ENCODE measurements around the gene ZNF84.

ZNF84 gene

DNA sequence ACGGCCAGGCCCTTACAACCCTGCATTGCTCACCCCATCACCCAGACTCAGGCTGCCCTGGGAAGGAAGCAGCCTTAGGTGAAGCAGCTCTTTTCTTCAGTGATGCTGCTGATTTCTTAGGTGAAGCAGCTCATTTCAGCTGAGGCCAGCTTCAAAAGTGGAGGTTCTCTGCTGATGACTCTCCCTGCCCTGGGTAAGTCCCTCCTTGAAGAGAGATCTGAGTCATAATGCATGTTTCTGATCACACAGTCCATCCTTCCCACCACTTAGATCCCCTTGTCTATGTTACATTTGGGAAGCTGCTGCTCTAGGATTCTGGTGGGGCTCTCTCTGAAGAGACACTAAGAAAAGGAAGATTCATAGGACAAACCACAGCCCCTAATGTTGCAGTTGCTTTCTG is 26.2 kb downstream of the ZNF84 start:
- H3K4me1 ChIP-seq (ENCODE audit: control insufficient read depth, insufficient read depth, low read length, unreplicated experiment): no peaks in the 10 kb centered on the region
- H3K4me3 ChIP-seq (ENCODE audit: low read depth, low read length): no peak overlapping the region
- no peak overlapping the region for H2AFZ ChIP-seq (ENCODE audit: low read length, unreplicated experiment)
- H3K27me3 ChIP-seq (ENCODE audit: insufficient read depth, low read length): no peaks in the 10 kb centered on the region
- peaks cover 46% of the 10 kb centered on the region for H3K36me3 ChIP-seq (ENCODE audit: insufficient read depth, low read length)
- no peak overlapping the region for H3K27ac ChIP-seq (ENCODE audit: low read depth, low read length)
- H3K79me2 ChIP-seq (ENCODE audit: control insufficient read depth, insufficient read depth, low read length, unreplicated experiment): no peaks in the 10 kb centered on the region

DNA sequence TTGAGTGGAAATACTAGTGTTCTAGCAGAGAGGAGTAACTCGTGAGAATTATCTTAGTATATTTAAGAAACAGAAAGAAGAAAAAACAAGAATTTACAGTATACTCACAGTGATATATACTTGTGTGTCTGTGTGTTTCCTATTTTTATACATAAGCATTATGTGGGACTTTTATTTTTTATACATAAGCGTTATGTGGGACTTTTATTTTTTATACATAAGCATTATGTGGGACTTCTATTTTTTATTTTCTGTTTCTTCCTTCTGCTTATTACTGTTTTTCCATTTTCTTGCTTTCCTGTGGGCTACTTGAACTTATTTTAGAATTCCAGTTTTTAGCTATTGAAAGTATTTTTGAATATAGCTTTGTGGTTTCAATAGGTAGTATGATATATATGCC is 36.5 kb downstream of the ZNF84 start:
- no peaks in the 10 kb centered on the region for H3K36me3 ChIP-seq (ENCODE audit: insufficient read depth, low read length)
- H3K4me3 ChIP-seq (ENCODE audit: low read depth, low read length): no peak overlapping the region
- H2AFZ ChIP-seq (ENCODE audit: low read length, unreplicated experiment): no peak overlapping the region
- no peaks in the 10 kb centered on the region for H3K4me1 ChIP-seq (ENCODE audit: control insufficient read depth, insufficient read depth, low read length, unreplicated experiment)
- H3K27ac ChIP-seq (ENCODE audit: low read depth, low read length): no peak overlapping the region
- no peaks in the 10 kb centered on the region for H3K79me2 ChIP-seq (ENCODE audit: control insufficient read depth, insufficient read depth, low read length, unreplicated experiment)
- H3K27me3 ChIP-seq (ENCODE audit: insufficient read depth, low read length): no peaks in the 10 kb centered on the region

DNA sequence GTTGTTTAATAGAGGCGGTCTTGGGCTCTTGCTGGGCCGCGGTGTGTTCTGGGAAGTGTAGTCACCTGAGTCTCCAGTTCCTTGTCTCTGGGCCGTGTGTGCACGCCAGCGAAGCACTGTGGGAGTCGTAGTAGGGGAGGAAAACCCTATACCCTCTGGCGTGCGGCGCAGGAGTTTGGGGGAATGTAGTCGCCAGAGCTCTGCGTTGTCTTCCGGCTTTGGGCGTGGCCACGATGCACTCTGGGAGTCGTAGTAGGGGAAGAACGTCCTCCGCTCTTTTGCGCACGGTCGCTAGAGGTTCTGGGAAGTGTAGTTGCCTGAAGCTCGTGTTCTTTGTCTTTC is 42.7 kb downstream of the ZNF84 start:
- H3K4me3 ChIP-seq (ENCODE audit: low read depth, low read length): peak overlapping the region; percentile 82
- H2AFZ ChIP-seq (ENCODE audit: low read length, unreplicated experiment): peak overlapping the region; percentile 89
- H3K4me1 ChIP-seq (ENCODE audit: control insufficient read depth, insufficient read depth, low read length, unreplicated experiment): peaks cover 5% of the 10 kb centered on the region
- no peaks in the 10 kb centered on the region for H3K27me3 ChIP-seq (ENCODE audit: insufficient read depth, low read length)
- peak overlapping the region; percentile 98 for H3K27ac ChIP-seq (ENCODE audit: low read depth, low read length)
- H3K79me2 ChIP-seq (ENCODE audit: control insufficient read depth, insufficient read depth, low read length, unreplicated experiment): peaks cover 25% of the 10 kb centered on the region
- H3K36me3 ChIP-seq (ENCODE audit: insufficient read depth, low read length): peaks cover 34% of the 10 kb centered on the region

DNA sequence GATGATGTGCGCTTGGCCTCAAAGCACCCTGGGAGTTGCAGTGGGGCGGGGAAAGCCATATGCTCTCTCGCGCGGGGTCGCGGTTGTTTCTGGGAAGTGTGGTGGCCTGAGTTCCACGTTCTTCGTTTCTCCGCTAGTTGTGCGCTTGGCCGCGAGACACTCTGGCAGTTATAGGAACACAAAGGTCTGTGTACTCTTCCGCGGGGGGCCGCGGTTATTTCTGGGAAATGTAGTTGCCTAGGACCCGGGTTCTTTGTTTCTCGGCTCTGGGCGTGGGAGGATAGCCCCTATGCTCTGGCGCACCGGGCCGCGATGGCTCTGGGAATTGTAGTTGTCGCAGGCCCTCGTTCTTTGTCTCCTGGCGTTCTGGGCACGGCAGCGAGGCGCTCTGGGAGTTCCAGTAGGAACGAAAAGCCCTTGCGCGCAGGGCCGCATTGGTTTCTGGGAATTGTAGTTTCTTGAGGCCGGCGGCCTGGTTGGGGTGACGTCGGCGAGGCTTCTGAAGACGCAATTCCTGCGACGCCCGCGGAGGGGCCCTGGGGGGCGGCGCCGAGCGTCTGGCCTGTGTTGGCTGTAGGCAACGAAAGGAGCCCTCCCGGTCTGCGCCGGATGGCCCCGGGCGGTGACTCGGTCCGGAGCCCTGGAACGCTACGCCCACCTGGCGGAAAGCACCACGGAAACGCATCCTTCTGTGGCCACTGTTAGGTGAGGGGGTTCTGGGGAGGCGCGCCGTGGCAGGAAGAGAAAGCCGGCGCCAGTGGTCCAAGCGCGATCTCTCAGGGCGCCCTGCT is 43.3 kb downstream of the ZNF84 start, which contains the start of gene ZNF140:
TSS of gene ZNF140 (plus strand) at position 556 of the 791 bp plus-strand sequence. CDS start 398 bp downstream, outside the sequence.
- Histone ChIP-seq H3K36me3 (ENCODE audit: insufficient read depth, low read length) (peaks cover 39% of the 10 kb centered on the region), H3K4me1 (ENCODE audit: control insufficient read depth, insufficient read depth, low read length, unreplicated experiment) (peaks cover 5% of the 10 kb centered on the region), H3K27ac (ENCODE audit: low read depth, low read length) (peak within 1 kb of the TSS; percentile 98), H3K79me2 (ENCODE audit: control insufficient read depth, insufficient read depth, low read length, unreplicated experiment) (peaks cover 25% of the 10 kb centered on the region), H2AFZ (ENCODE audit: low read length, unreplicated experiment) (peak within 1 kb of the TSS; percentile 89), H3K27me3 (ENCODE audit: insufficient read depth, low read length) (no peaks in the 10 kb centered on the region), H3K4me3 (ENCODE audit: low read depth, low read length) (peak within 1 kb of the TSS; percentile 82)

DNA sequence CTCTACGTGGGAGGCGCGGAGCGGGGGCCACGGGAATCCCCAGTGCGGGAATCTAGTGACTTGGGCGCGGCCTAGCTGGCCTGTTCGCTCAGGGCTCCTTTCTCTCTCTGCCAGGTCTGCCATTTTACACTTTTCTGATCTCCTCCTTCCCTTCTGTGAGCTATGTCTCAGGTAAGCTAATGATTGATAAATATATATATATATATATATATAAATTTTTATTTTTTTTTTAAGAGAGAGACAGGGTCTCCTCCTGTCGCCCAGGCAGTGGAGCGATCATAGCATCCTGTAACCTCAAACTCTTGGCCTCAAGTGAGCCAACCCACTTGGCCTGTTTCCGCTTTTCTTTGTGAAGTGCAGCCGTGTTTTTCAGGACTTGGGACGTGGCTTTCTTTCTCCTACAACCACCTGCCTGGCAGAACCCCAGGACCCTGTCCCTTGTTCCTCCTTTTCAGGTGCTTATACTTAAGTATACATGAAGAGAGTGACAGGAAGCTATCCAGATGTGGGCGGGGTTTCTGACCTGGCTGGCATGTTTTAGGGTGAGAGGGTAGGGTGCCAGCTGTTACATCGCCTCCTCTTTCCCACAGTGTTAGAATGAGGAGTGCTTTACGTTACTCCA is 44.0 kb downstream of the ZNF84 start:
- Histone ChIP-seq H2AFZ (ENCODE audit: low read length, unreplicated experiment) (peak overlapping the region; percentile 65), H3K4me3 (ENCODE audit: low read depth, low read length) (peak overlapping the region; percentile 82), H3K36me3 (ENCODE audit: insufficient read depth, low read length) (peaks cover 46% of the 10 kb centered on the region), H3K79me2 (ENCODE audit: control insufficient read depth, insufficient read depth, low read length, unreplicated experiment) (peaks cover 25% of the 10 kb centered on the region), H3K27ac (ENCODE audit: low read depth, low read length) (peak overlapping the region; percentile 98), H3K4me1 (ENCODE audit: control insufficient read depth, insufficient read depth, low read length, unreplicated experiment) (peaks cover 5% of the 10 kb centered on the region), H3K27me3 (ENCODE audit: insufficient read depth, low read length) (no peaks in the 10 kb centered on the region)

DNA sequence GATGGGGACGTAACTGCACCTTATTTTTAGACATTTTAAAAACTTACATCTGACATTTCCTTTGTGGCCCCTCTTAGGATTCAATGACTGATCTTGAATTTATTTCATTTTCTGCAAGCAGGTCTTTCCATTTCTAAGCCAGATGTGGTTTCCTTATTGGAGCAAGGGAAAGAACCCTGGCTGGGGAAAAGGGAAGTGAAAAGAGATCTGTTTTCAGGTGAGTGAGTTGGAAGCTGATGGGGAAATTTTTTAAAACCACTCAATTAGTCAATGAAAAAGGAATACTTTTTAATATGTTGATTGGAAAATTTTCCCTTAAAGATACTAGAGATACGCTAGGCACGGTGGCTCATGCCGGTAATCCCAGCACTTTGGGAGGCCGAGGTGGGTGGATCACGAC is 46.0 kb downstream of the ZNF84 start:
- peaks cover 67% of the 10 kb centered on the region for H3K36me3 ChIP-seq (ENCODE audit: insufficient read depth, low read length)
- no peak overlapping the region for H3K4me3 ChIP-seq (ENCODE audit: low read depth, low read length)
- H3K79me2 ChIP-seq (ENCODE audit: control insufficient read depth, insufficient read depth, low read length, unreplicated experiment): peaks cover 30% of the 10 kb centered on the region
- no peak overlapping the region for H3K27ac ChIP-seq (ENCODE audit: low read depth, low read length)
- H2AFZ ChIP-seq (ENCODE audit: low read length, unreplicated experiment): no peak overlapping the region
- peaks cover 5% of the 10 kb centered on the region for H3K4me1 ChIP-seq (ENCODE audit: control insufficient read depth, insufficient read depth, low read length, unreplicated experiment)
- no peaks in the 10 kb centered on the region for H3K27me3 ChIP-seq (ENCODE audit: insufficient read depth, low read length)

DNA sequence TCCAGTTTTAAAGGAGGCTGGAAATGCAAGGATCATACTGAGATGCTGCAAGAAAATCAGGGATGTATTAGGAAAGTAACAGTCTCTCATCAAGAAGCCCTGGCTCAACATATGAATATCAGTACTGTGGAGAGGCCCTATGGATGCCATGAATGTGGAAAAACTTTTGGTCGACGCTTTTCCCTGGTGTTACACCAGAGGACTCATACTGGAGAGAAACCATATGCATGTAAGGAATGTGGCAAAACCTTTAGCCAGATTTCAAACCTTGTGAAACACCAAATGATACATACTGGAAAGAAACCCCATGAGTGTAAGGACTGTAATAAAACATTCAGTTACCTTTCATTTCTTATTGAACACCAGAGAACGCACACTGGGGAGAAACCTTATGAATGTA is 68.3 kb downstream of the ZNF84 start:
- Histone ChIP-seq H3K27me3 (ENCODE audit: insufficient read depth, low read length) (no peaks in the 10 kb centered on the region), H3K4me3 (ENCODE audit: low read depth, low read length) (no peak overlapping the region)

DNA sequence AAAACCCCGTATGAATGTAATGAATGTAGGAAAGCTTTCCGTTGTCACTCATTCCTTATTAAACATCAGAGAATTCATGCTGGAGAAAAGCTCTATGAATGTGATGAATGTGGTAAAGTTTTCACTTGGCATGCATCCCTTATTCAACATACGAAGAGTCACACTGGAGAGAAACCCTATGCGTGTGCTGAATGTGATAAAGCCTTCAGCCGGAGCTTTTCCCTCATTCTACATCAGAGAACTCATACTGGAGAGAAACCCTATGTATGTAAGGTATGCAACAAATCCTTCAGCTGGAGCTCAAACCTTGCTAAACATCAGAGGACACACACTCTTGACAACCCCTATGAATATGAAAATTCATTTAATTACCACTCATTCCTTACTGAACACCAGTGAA is 68.9 kb downstream of the ZNF84 start:
- Histone ChIP-seq H2AFZ (ENCODE audit: low read length, unreplicated experiment) (no peak overlapping the region), H3K79me2 (ENCODE audit: control insufficient read depth, insufficient read depth, low read length, unreplicated experiment) (peaks cover 2% of the 10 kb centered on the region), H3K4me3 (ENCODE audit: low read depth, low read length) (no peak overlapping the region), H3K36me3 (ENCODE audit: insufficient read depth, low read length) (peaks cover 84% of the 10 kb centered on the region), H3K4me1 (ENCODE audit: control insufficient read depth, insufficient read depth, low read length, unreplicated experiment) (no peaks in the 10 kb centered on the region), H3K27me3 (ENCODE audit: insufficient read depth, low read length) (no peaks in the 10 kb centered on the region), H3K27ac (ENCODE audit: low read depth, low read length) (no peak overlapping the region)

More for the DNA sequence above, 68.3 kb downstream of the ZNF84 start:
- H3K79me2 ChIP-seq (ENCODE audit: control insufficient read depth, insufficient read depth, low read length, unreplicated experiment): peaks cover 2% of the 10 kb centered on the region
- no peak overlapping the region for H2AFZ ChIP-seq (ENCODE audit: low read length, unreplicated experiment)
- no peak overlapping the region for H3K27ac ChIP-seq (ENCODE audit: low read depth, low read length)
- H3K36me3 ChIP-seq (ENCODE audit: insufficient read depth, low read length): peaks cover 91% of the 10 kb centered on the region
- H3K4me1 ChIP-seq (ENCODE audit: control insufficient read depth, insufficient read depth, low read length, unreplicated experiment): no peaks in the 10 kb centered on the region

DNA sequence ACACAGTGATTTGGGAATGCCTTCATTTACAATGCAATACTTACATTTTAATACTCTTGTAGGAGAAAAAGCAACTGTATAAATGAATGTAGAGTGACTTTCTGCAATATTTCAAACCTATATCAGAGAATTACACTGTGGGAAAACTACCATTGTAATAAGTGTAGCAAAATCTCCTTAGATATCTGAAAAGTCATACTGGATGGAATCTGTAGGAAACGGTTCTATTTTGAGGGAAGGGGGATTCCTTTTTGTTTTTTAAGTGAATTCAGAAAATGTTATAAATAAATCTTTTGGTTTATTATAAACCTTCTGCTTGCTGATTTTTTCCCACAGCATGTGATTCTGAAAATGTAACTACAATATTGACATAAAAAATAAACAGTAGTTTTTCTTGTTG is 69.8 kb downstream of the ZNF84 start:
- Histone ChIP-seq H3K27me3 (ENCODE audit: insufficient read depth, low read length) (no peaks in the 10 kb centered on the region), H3K36me3 (ENCODE audit: insufficient read depth, low read length) (peaks cover 76% of the 10 kb centered on the region), H3K4me3 (ENCODE audit: low read depth, low read length) (no peak overlapping the region), H3K27ac (ENCODE audit: low read depth, low read length) (no peak overlapping the region), H3K4me1 (ENCODE audit: control insufficient read depth, insufficient read depth, low read length, unreplicated experiment) (no peaks in the 10 kb centered on the region), H3K79me2 (ENCODE audit: control insufficient read depth, insufficient read depth, low read length, unreplicated experiment) (no peaks in the 10 kb centered on the region), H2AFZ (ENCODE audit: low read length, unreplicated experiment) (no peak overlapping the region)

DNA sequence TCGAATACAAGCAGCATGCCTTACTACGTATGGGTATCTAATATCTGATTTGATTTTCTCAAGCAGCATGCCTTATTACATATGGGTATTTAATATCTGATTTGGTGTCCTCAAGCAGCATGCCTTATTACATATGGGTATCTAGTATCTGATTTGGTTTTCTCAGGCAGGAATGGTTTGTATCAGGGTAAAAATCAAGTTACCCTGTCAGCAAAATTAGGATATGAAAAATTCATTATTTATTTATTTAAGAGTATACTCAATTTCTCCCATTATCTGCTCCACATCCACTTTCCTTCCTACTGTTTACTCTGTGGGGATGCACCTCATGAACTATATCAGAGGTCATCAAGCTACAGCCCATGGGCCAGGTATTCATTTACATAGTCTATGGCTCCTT is 70.8 kb downstream of the ZNF84 start:
- peaks cover 68% of the 10 kb centered on the region for H3K36me3 ChIP-seq (ENCODE audit: insufficient read depth, low read length)

More for the DNA sequence above, 70.8 kb downstream of the ZNF84 start:
- Histone ChIP-seq H2AFZ (ENCODE audit: low read length, unreplicated experiment) (no peak overlapping the region), H3K79me2 (ENCODE audit: control insufficient read depth, insufficient read depth, low read length, unreplicated experiment) (no peaks in the 10 kb centered on the region), H3K4me3 (ENCODE audit: low read depth, low read length) (no peak overlapping the region), H3K27me3 (ENCODE audit: insufficient read depth, low read length) (no peaks in the 10 kb centered on the region), H3K4me1 (ENCODE audit: control insufficient read depth, insufficient read depth, low read length, unreplicated experiment) (no peaks in the 10 kb centered on the region), H3K27ac (ENCODE audit: low read depth, low read length) (no peak overlapping the region)

Measured in ACC112 (cell line).